Endothelial cell (in vitro differentiated cells): Measurements from ENCODE around the gene SEC23A. TPM values are rescaled to one million over a fixed set of nuclear protein-coding genes. Genes with fewer than 3 reads are reported as not detected.

Experiments used
- DNase-seq: peaks from one replicate; pipeline ENCODE4 v3.0.0; 2021; ENCODE audit warnings: low spot score
- H3K27ac Mint-ChIP-seq: one replicate; pipeline ENCODE4 v1.8.0; 2021; ENCODE audit warnings: mixed read lengths, inconsistent platforms; ENCODE audit not compliant: unreplicated experiment
- H3K27me3 Mint-ChIP-seq: one replicate; pipeline ENCODE4 v1.8.0; 2021; ENCODE audit warnings: mild to moderate bottlenecking, moderate library complexity, mixed read lengths, inconsistent platforms; ENCODE audit not compliant: unreplicated experiment
- H3K36me3 Mint-ChIP-seq: one replicate; pipeline ENCODE4 v1.8.0; 2021; ENCODE audit warnings: mild to moderate bottlenecking, low read depth, mixed read lengths, inconsistent platforms; ENCODE audit not compliant: unreplicated experiment
- H3K4me1 Mint-ChIP-seq: one replicate; pipeline ENCODE4 v1.8.0; 2021; ENCODE audit warnings: mild to moderate bottlenecking, mixed read lengths, inconsistent platforms; ENCODE audit not compliant: unreplicated experiment
- H3K4me3 Mint-ChIP-seq: one replicate; pipeline ENCODE4 v1.8.0; 2021; ENCODE audit warnings: mild to moderate bottlenecking, mixed read lengths, inconsistent platforms; ENCODE audit not compliant: unreplicated experiment
- H3K9me3 Mint-ChIP-seq: one replicate; pipeline ENCODE4 v1.8.0; 2021; ENCODE audit warnings: mixed read lengths, inconsistent platforms; ENCODE audit not compliant: unreplicated experiment
- CTCF ChIP-seq: fragments of 200-600 bp; sonication (generic); IDR thresholded peaks from one replicate; pipeline ENCODE4 v1.5.0; 2021; ENCODE audit warnings: antibody characterized with exemption; ENCODE audit not compliant: unreplicated experiment
- total RNA-seq: library from RNA; stranded (reverse); fragmentation: NEBNext Ultra II Directional; extraction: Animal tissue kit (Norgen Biotek cat#: 25700); gene quantifications from one replicate; pipeline ENCODE4 v1.2.1, GENCODE V29; 2021; ENCODE audit not compliant: unreplicated experiment

Gene SEC23A
- total RNA-seq, 1 donor from 2014 or later: 44.1 TPM

GRCh38 chr14:38982837-38983236, 120.2 kb downstream of the SEC23A start:
- Mint-ChIP-seq H3K4me3 (no peak overlapping the region), H3K4me1 (peaks cover 5% of the 10 kb centered on the region), H3K27me3 (peaks cover 4% of the 10 kb centered on the region), H3K27ac (no peak overlapping the region), H3K36me3 (no peaks in the 10 kb centered on the region), H3K9me3 (no peaks in the 10 kb centered on the region)
- no peak for DNase-seq
- TF ChIP-seq CTCF: no peak

GRCh38 chr14:38982278-38982677, 120.8 kb downstream of the SEC23A start:
- no peak overlapping the region for H3K27ac Mint-ChIP-seq
- DNase-seq: no peak

More at GRCh38 chr14:38982278-38982677, 120.8 kb downstream of the SEC23A start:
- no peaks in the 10 kb centered on the region for H3K36me3 Mint-ChIP-seq
- H3K4me3 Mint-ChIP-seq: no peak overlapping the region
- peaks cover 4% of the 10 kb centered on the region for H3K27me3 Mint-ChIP-seq
- H3K4me1 Mint-ChIP-seq: no peaks in the 10 kb centered on the region
- TF ChIP-seq CTCF: no peak
- H3K9me3 Mint-ChIP-seq: no peaks in the 10 kb centered on the region

Other genes starting within 250 kb of the SEC23A start
- gene GEMIN2, start 11.1 kb upstream of the SEC23A start, total RNA-seq: 21.4 TPM
- gene TRAPPC6B, start 67.1 kb upstream of the SEC23A start, total RNA-seq: 28.5 TPM
- 128 TPM for gene PNN, start 72.0 kb upstream of the SEC23A start, total RNA-seq
- gene MIA2, start 130.7 kb upstream of the SEC23A start, total RNA-seq: 19.8 TPM